OCI-LY7 (cell line): ENCODE data around the gene ADAM12. TPM values are rescaled to one million over a fixed set of nuclear protein-coding genes. Genes with fewer than 3 reads are reported as not detected.

ENCODE experiments used
- BruUV-seq: library from RNA; stranded (reverse); fragments of 400-500 nt; replicated peaks from 2 replicates; lab custom pipeline; 2021; lab: Mats Ljungman, UMichigan
- CTCF ChIA-PET: fragments of 300-600 bp; sonication (Branson Sonifier 250); formaldehyde crosslinking; loops from one replicate; lab custom pipeline; 2022; ENCODE audit warnings: antibody characterized with exemption; ENCODE audit not compliant: unreplicated experiment; lab: Charles Lee
- POLR2A ChIA-PET: fragments of 300-600 bp; sonication (Branson Sonifier 250); formaldehyde crosslinking; loops from one replicate; lab custom pipeline; 2022; ENCODE audit warnings: antibody characterized with exemption; lab: Charles Lee
- DNase-seq: peaks from one replicate; pipeline ENCODE4 v3.0.0-alpha.2; 2015; ENCODE audit warnings: low spot score
- H2AFZ ChIP-seq: fragments of 200-600 bp; sonication (generic), shearing (Covaris generic); 2 replicates; pipeline ENCODE4 v1.6.1; 2014; ENCODE audit warnings: mild to moderate bottlenecking, antibody characterized with exemption, low read length, moderate library complexity
- H3K27ac ChIP-seq: fragments of 200-600 bp; sonication (generic); 2 replicates; pipeline ENCODE4 v1.5.1; 2014; ENCODE audit warnings: mixed run types, low read depth, mild to moderate bottlenecking, moderate library complexity, low read length, inconsistent platforms; ENCODE audit not compliant: poor library complexity, severe bottlenecking
- H3K36me3 ChIP-seq: fragments of 200-600 bp; sonication (generic); 2 replicates; pipeline ENCODE4 v1.6.1; 2014; ENCODE audit warnings: mild to moderate bottlenecking, antibody characterized with exemption, low read length, moderate library complexity, mixed read lengths; ENCODE audit not compliant: insufficient read depth
- H3K4me1 ChIP-seq: fragments of 200-600 bp; sonication (generic); 2 replicates; pipeline ENCODE4 v1.5.1; 2014; ENCODE audit warnings: mild to moderate bottlenecking, low read length; ENCODE audit not compliant: insufficient read depth, poor library complexity, severe bottlenecking
- H3K4me2 ChIP-seq: fragments of 200-600 bp; sonication (generic); 2 replicates; pipeline ENCODE4 v1.6.1; 2014; ENCODE audit warnings: mild to moderate bottlenecking, low read length
- H3K4me3 ChIP-seq: fragments of 200-600 bp; sonication (generic); 2 replicates; pipeline ENCODE4 v1.5.1; 2014; ENCODE audit warnings: mild to moderate bottlenecking, low read depth, low read length; ENCODE audit not compliant: poor library complexity, severe bottlenecking
- H3K79me2 ChIP-seq: fragments of 200-600 bp; sonication (generic); 2 replicates; pipeline ENCODE4 v1.6.1; 2016; ENCODE audit warnings: low read depth, mild to moderate bottlenecking, low read length, moderate library complexity, mixed read lengths; ENCODE audit not compliant: insufficient read depth
- H3K9me2 ChIP-seq: fragments of 200-600 bp; sonication (generic); 2 replicates; pipeline ENCODE4 v1.6.1; 2016; ENCODE audit warnings: mild to moderate bottlenecking, low read length, mixed read lengths; ENCODE audit not compliant: insufficient read depth
- H3K9me3 ChIP-seq: fragments of 200-600 bp; sonication (generic); 2 replicates; pipeline ENCODE4 v1.6.1; 2014; ENCODE audit warnings: mild to moderate bottlenecking, mixed run types, low read length, mixed read lengths
- H4K20me1 ChIP-seq: fragments of 200-600 bp; sonication (generic); 2 replicates; pipeline ENCODE4 v1.6.1; 2014; ENCODE audit warnings: mild to moderate bottlenecking, antibody characterized with exemption, low read length, moderate library complexity, mixed read lengths; ENCODE audit not compliant: insufficient read depth
- CTCF ChIP-seq: fragments of 200-600 bp; sonication (generic); conservative IDR thresholded peaks from 2 replicates; pipeline ENCODE4 v1.5.1; 2014; ENCODE audit warnings: mild to moderate bottlenecking, antibody characterized with exemption, low read length, moderate library complexity, mixed read lengths
- EZH2phosphoT487 ChIP-seq: fragments of 200-600 bp; sonication (generic); IDR thresholded peaks from 2 replicates; pipeline ENCODE4 v1.6.1; 2018; ENCODE audit warnings: low read depth, borderline replicate concordance, mild to moderate bottlenecking, mixed run types, antibody characterized with exemption, low read length, moderate library complexity, mixed read lengths
- intact Hi-C: fragments of 100-400 bp; cut with micrococcal nuclease; formaldehyde crosslinking; loops from one replicate; pipeline ENCODE4 v1.10.0; 2022; ENCODE audit not compliant: unreplicated experiment
- total RNA-seq, 2 experiments: library from RNA; depleted of rRNA in 1 of 2; stranded (reverse); fragments of >200 nt in 1 of 2; shearing (Covaris generic) in 1 of 2; gene quantifications; 2 replicates each; pipeline ENCODE4 v1.2.3, GENCODE V29; 2014 to 2022

ADAM12 gene
- total RNA-seq, 2 experiments from 2014 or later = 0.06 TPM; not detected in 1

DNA sequence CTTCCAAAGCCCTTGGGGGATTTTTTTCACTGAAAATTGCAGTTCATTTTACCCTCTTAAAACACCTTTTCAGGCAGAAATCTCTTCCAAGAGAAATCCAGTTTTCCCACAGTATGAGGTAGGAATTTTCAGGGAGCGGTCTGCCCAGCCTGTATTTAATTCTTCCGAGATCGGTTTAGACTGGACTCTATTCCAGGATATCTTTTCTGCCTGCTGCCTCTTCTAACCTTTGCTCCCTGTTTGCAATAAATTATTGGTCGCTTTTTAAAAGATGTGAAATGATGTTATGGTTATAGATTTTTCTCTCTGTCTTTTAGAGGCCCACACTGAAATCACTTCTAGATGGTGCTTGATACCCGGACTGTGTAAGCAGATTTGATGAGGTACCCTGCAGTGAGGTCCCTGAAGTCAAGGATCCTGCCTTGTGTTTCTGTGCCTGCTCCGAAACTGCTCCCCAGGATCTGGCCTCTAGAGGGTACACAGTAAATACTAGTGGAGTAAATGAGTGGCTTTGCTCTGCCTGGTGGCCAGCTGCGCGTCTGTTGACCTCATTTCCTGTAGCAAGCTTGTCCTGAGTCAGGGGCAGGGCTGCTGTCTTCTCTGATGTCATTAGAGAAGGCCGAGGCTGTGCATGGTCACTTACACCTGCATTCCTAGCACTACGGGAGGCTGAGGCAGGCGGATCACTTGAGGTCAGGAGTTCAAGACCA is 300.3 kb downstream of the ADAM12 start:
- Histone ChIP-seq H3K9me3 (no peaks in the 10 kb centered on the region), H3K4me3 (no peak overlapping the region), H3K9me2 (no peaks in the 10 kb centered on the region), H3K36me3 (no peaks in the 10 kb centered on the region), H4K20me1 (no peaks in the 10 kb centered on the region), H3K79me2 (no peaks in the 10 kb centered on the region), H3K27ac (no peak overlapping the region), H2AFZ (no peak overlapping the region), H3K4me1 (no peaks in the 10 kb centered on the region), H3K4me2 (no peak overlapping the region)
- CTCF ChIA-PET = no interaction called here
- intact Hi-C loops = no loop called here
- POLR2A ChIA-PET = interaction anchor here (0.8 kb wide), 1 partner anchor 281 kb away, joined by 3 read pairs; no protein-coding TSS in a partner anchor
- TF ChIP-seq EZH2phosphoT487 (no peak), CTCF (no peak)
- BruUV-seq = no TSS peak
- DNase-seq = no peak

- no TSS peak for BruUV-seq
- intact Hi-C loops = no loop called here
- Histone ChIP-seq H3K27ac (no peak overlapping the region), H3K4me3 (no peak overlapping the region), H3K79me2 (no peaks in the 10 kb centered on the region), H2AFZ (no peak overlapping the region), H4K20me1 (no peaks in the 10 kb centered on the region), H3K4me1 (no peaks in the 10 kb centered on the region), H3K36me3 (no peaks in the 10 kb centered on the region), H3K9me3 (no peaks in the 10 kb centered on the region), H3K4me2 (no peak overlapping the region), H3K9me2 (no peaks in the 10 kb centered on the region)
- DNase-seq = no peak
- TF ChIP-seq EZH2phosphoT487 (no peak), CTCF (no peak)
- ChIA-PET CTCF (no interaction called here), POLR2A (no interaction called here)
Measured at GRCh38 chr10:126087153-126087680, 301.1 kb downstream of the ADAM12 start.

DNA sequence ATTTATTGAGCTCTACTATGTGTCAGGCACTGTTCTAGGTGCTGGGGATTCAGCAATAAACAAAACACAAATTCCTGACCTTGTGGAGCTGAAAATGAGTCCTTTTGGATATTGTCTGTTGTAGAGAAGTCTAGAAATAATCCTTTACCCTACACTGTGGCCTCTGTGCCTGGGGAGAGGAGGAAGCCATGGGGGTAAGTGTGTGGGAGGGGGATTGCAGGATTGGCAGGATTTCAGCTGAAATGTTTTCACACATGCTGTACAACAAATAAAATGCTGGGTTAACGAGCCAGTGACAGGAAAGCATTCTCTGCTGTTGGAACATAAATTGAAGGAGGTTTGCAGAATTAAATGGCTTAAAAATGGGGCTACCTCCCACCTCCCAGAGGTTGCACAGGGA is 302.5 kb downstream of the ADAM12 start:
- Histone ChIP-seq H3K9me2 (no peaks in the 10 kb centered on the region), H3K4me3 (no peak overlapping the region), H3K79me2 (no peaks in the 10 kb centered on the region), H3K9me3 (no peaks in the 10 kb centered on the region), H2AFZ (no peak overlapping the region), H3K4me2 (no peak overlapping the region), H4K20me1 (no peaks in the 10 kb centered on the region), H3K36me3 (no peaks in the 10 kb centered on the region), H3K27ac (no peak overlapping the region), H3K4me1 (no peaks in the 10 kb centered on the region)
- no peak for TF ChIP-seq CTCF
- TF ChIP-seq EZH2phosphoT487 = no peak
- BruUV-seq = no TSS peak
- POLR2A ChIA-PET = interaction anchor here (0.6 kb wide), 1 partner anchor 9 kb away, joined by 3 read pairs; no protein-coding TSS in a partner anchor
- no peak for DNase-seq
- intact Hi-C loops = no loop called here
- CTCF ChIA-PET = no interaction called here
